ENCODE results near the gene STAP2.
"Not testable (repeated sequence)": the region's sequence is repeated elsewhere in the genome, so short reads cannot be mapped to it uniquely, and the experiment has no call there.

The STAP2 gene

GRCh38 chr19:4298810-4299550, 39.6 kb downstream of the STAP2 start:
- DNase-seq (ENCODE audit: low read depth) = no peak

DNA sequence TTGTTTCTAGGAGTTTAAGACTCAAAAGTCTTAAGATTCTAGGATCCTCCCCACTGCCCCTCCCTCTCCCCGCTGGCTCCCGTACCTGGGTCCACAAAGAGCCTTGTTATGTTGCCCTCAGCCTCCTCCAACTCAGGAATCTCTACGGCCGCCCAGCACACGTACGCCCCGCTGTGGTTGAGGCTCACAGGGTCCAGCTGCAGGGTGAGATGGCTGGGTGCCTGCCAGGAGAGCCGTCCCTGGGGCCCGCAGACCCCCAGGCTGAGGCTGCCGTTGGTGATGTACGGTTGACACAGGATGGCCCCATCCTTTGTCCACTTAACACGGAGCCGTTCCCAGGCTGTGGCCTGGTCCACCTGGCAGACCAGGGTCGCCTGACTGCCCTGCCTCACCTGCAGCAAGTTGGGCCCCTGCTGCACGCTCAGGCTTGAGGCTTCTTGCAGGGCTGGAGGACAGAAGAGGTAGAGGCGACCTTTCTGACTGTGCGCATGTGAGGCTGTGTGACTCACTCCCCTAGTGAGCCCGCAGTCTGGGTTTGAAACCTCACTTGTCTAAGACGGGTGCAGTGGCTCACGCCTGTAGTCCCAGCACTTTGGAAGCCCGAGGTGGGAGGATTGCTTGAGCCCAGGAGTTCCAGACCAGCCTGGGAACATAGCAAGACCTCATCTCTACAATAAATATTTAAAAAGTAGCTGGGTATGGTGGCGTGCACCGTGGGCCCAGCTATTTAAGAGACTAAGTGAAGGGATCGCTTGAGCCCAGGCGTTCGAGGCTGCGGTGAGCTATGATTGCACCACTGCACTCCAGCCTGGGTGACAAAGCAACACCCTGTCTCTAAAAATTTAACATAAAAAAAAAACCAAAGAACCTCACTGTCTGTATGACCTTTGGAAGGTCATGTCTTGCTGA, 40.5 kb downstream of the STAP2 start:
- DNase-seq (ENCODE audit: low read depth) = no peak

DNA sequence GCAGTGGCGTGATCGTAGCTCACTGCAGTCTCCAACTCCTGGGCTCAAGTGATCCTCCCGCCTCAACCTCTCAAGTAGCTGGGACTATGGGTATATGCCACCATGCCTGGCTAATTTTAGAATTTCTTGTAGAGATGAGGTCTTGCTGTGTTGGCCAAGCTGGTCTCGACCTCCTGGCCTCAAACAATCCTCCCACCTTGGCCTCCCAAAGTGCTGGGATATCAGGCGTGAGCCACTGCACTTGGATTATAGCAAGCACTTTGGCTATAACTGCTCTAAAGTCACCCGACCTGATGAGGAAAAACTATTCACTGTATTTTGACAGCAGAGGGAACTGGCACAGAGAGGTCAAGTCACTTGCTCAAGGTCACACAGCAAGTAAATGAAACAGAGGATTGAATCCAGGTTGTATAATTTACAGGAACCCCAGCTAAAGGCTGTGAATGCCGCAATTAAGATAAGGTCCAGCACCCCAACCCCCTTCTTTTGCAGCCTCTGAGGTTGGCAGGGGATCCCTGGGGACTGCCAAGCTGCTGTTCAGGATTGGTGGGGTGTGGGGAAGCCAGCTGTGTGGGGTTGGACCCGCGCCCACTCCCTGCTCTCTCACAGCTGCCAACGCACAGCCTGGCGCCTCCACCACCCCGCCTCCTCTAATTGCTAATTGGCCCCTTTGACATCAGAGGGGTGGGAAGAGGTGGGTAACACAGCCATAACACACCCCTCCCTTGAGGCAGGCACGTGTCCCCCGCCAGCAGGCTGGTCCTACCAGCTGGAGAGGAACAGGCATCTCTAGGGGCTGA, 42.5 kb downstream of the STAP2 start:
- DNase-seq (ENCODE audit: low read depth) = no peak

- no peak for DNase-seq (ENCODE audit: low read depth)
Observed at GRCh38 chr19:4294389-4294788, 44.2 kb downstream of the STAP2 start.

GRCh38 chr19:4292515-4292914, 46.1 kb downstream of the STAP2 start:
- no peak for DNase-seq (ENCODE audit: low read depth)

DNA sequence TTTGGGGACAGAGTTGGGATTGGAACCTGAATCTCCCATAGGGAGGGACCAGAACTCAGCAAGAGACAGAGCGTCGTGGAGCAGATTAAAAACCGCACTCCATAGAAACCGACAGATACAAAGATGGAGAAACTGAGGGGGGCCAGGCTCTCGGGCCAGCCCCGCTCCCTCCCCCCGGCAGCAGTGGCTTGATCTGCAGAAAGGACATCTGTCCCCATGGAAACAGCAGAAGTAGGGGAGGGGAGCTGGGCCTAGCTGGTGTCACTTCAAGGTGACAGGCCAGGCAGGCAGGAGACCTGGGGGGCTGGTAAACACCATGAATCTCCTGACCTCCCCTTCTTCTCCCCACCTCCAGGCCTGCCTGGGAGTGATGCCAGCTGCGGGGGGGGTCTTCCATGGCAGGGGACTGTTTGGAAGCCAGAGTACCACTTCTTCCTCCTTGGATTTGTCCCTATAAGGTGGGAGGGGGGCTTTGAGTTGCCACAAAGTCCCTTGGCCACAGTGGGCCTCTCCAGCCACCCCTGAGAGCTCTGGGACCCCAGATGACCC, 47.4 kb downstream of the STAP2 start:
- no peak for DNase-seq (ENCODE audit: low read depth)

DNA sequence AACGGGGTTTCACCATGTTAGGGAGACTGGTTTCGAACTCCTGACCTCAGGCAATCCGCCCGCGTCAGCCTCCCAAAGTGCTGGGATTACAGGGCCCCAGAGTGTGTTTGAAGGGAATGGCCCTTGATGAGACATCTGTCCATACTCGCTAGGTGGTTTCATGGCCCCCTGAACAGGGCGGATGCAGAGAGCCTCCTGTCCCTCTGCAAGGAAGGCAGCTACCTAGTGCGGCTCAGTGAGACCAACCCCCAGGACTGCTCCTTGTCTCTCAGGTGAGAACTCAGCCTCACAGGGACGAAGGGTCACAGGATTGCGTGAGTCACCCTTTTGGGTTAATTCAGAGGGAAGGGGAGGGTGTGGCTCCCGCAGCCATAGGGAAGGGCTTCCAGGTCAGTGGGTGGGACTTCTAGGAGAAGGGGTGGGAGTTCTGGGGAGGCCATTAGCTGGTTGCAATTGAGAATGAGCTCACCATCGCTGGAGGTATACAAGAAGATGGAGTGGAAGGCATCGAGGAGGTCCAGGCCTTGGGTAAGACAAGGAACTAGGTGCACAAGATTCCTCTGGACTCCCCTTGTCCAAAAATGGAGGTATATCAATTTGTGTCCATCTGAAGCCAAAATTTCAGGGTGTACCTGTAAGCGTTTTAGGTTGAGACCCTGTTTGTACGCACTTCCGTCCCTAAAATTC, 50.4 kb downstream of the STAP2 start:
- DNase-seq (ENCODE audit: low read depth) = no peak

DNA sequence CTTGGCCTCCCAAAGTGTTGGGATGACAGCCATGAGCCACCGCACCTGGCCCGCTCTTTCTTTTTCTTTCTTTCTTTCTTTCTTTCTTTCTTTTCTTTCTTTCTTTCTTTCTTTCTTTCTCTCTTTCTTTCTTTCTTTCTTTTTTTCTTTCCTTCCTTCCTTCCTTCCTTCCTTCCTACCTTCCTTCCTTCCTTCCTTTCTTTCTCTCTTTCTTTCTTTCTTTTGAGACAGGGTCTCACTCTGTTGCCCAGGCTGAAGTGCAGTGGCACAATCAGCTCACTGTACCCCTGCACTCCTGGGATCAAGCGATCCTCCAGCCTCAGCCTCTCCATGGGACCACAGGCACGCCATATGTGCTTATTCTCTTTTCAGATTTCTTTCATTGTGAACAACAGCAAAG, 52.5 kb downstream of the STAP2 start:
- DNase-seq (ENCODE audit: low read depth) = not testable (repeated sequence)

DNA sequence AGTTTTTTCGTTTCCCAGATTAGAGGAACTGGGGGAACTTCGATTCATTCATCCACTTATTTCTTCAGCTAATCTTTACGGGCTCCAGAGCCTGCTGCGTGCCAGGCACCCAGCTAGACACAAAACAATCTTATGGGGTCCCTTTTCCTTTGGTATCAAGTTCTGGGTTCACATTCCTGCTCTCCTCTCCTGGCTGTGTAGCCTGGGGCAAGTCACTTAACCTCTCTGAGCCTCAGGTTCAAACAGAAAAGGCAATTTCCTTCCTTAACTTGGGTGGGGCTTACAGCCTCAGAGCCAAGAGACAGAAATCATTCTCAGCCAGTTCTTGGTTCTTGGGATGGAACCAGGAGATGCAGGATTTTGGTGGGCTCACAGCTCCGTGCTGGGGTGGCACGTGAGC, 53.7 kb downstream of the STAP2 start:
- DNase-seq (ENCODE audit: low read depth) = no peak

DNA sequence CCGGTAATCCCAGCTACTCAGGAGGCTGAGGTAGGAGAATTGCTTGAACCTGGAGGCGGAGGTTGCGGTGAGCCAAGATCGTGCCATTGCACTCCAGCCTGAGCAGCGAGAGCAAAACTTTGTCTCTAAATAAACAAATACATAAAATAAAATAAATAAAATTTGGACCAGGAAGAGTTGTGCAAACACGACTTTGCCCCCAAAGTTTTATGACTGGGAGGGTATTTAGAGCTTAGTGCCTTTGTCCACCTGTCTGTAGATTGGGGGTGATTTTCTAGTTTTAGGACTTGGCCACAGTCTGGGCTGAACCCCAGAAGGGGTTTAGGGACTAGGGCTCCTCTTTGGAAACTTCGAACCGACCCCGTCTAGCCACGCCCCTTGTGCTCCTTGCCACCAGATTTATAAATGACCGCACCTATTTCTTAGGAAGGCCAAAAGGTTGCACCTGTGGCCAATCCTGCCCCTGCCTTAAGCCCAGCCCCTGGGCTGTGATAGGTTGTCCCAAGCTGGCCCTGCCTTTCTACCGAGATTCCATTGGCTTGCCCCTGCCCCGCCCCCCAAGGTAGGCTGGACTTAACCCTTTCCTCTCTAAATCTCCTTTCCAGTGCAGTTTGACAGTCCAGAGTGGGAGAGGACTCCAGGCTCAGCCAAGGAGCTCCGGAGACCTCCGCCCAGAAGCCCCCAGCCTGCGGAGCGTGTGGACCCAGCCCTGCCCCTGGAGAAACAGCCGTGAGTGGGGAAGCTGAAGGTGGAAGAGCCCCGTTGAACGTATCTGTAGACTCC, 54.3 kb downstream of the STAP2 start:
- DNase-seq (ENCODE audit: low read depth) = no peak

DNA sequence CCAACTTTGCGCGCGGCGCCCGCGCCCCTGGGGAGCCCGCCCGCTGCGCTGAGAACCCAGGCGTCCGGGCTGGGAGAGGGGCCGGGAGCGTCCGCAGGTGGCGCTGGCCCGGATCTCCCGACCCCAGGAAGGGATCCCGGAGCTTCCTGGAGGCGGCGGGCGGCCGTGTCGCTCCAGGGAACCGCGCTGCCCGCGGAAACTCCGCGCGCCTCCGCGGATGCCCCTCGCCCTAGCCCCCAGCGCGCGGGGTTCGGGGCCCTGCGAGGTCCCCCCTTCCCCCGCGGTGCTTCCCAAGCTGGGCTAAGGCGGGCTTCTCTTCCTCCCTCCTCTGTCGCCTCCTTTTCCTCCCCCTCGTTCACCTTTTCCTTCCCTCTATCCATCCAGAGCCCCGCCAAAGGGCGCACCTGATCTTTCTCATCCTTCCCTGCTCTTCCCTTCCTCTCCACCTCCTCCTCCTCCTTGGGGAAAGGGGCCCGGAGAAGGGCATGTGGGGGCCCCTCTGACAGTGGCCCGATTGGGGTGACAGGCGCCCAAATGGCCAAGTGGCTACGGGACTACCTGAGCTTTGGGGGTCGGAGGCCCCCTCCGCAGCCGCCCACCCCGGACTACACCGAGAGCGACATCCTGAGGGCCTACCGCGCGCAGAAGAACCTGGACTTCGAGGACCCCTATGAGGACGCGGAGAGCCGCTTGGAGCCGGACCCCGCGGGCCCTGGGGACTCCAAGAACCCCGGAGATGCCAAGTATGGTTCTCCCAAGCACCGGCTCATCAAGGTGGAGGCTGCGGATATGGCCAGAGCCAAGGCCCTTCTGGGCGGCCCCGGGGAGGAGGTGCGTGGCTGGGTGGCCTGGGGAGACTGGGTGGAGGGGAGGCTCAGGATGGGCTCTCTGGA, 58.9 kb downstream of the STAP2 start:
- DNase-seq (ENCODE audit: low read depth) = no peak

GRCh38 chr19:4279267-4279529, 59.4 kb downstream of the STAP2 start:
- DNase-seq (ENCODE audit: low read depth) = no peak

GRCh38 chr19:4278419-4279266, 60.0 kb downstream of the STAP2 start, which contains the start of gene SHD:
Gene SHD, plus strand, starts transcription at chr19:4279266. Its CDS starts 798 bp downstream, at chr19:4280064.
- no peak for DNase-seq (ENCODE audit: low read depth)

GRCh38 chr19:4278010-4278409, 60.6 kb downstream of the STAP2 start:
- DNase-seq (ENCODE audit: low read depth) = no peak

GRCh38 chr19:4277191-4277696, 61.4 kb downstream of the STAP2 start:
- no peak for DNase-seq (ENCODE audit: low read depth)

GRCh38 chr19:4274321-4274686, 64.3 kb downstream of the STAP2 start:
- not testable (repeated sequence) for DNase-seq (ENCODE audit: low read depth)

All from T-helper 22 cell (primary cell).